GM19463 (cell line): ENCODE results near the gene HLA-E.

Experiments
- ATAC-seq: cut with Tn5 transposase; IDR thresholded peaks from one replicate; pipeline ENCODE4 v1.9.1; 2021; ENCODE audit warnings: mild to moderate bottlenecking, moderate library complexity; ENCODE audit not compliant: unreplicated experiment

The HLA-E gene

DNA sequence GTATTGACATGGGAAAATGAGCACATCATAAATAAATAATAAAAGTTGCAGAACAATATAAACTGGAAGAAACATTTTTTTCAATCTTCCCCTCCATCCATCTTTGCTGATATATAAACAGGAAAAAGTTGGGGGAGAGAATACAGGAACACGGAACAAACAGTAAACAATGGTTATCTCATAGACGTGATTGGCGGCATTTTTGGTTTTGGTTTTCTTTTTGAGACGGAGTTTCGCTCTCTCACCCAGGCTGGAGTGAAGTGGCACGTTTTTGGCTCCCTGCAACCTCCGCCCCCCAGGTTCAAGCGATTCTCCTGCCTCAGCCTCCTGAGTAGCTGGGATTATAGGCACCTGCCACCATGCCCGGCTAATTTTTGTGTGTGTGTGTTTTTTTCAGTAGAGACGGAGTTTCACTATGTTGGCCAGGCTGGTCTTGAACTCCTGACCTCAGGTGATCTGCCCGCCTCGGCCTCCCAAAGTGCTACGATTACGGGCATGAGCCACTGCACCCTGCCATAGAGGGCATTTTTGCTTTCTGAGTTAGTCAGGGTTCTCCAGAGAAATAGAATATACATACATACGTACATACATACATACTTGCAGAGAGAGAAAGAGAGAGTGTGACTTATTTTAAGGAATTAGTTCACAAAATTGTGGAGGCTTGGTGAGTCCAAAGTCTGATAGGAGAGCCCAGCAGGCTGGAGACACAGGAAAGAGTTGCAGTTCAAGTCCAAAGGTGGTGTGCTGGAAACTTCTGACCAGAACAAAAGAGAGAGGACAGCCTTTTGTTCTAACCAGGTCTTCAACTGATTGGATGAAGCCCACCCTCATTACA lies 44.4 kb downstream of the HLA-E start:
- ATAC-seq, result no peak

DNA sequence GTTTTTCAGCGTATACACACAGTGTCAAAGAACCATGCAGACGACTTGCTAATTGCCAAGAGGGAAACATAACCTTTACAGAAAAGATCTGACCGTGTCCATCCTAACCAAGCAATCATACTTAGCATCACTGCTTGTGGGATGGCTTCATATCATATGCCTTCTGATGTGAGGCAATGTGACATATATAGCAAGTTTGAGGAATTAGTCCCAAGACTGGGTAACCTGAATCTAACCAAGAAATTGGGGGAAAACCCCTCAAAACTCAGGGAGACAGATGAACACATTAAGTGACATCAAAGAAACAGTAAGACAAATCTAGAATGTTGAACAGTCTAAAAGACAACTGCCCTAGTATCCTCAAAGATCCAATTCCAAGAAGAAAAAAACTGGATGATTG lies 48.6 kb downstream of the HLA-E start:
- ATAC-seq, result no peak

GRCh38 chr6:30541515-30542403 lies 52.5 kb downstream of the HLA-E start:
- no peak for ATAC-seq

DNA sequence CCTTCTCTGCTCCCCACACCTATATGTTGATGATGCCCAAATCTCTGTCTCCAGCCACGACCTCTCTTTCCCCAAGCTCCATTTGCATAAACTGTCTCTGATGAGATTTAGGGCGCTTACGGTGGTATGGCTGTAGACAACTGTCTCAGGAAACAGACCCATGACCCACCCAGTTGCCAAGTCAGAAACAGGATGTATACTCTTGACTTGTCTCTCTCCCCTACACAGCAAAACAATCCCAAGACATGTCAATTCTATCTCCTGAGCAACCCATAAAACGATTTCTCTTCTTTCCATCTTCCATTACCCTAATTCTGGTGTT lies 53.1 kb downstream of the HLA-E start:
- ATAC-seq, result no peak

DNA sequence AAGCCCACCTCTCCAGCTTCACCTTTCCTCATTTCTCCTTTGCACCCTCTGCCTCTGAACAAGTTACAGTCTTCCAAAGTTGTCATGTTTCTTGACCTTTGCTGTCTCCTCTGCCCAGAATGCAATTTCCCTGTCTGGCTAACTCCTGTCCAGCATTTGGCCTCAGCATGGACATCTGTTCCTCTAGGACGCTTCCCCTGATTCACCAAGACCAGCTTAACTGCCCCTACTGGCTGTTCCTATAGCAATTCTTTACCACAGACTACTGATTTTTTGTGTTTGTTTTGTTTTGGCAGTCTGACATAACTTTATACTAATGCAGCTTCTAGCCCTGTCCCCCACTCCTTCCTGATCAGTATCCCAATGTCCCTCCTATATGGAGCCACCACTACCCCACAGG lies 53.6 kb downstream of the HLA-E start:
- ATAC-seq, result no peak
